ENCODE results near the gene SYP.

SYP gene

GRCh38 chrX:49199906-49200771 is at the start of gene SYP:
Gene SYP, minus strand, starts transcription at chrX:49200193. Its CDS starts 7 bp downstream, at chrX:49200186.
- DNase-seq (ENCODE audit: low read depth in 2 of 2) = peak; percentile 65 to 69

GRCh38 chrX:49249616-49250015 is 49.6 kb upstream of the SYP start:
- no peak for DNase-seq (ENCODE audit: low read depth in 2 of 2)

GRCh38 chrX:49249071-49249470 is 49.1 kb upstream of the SYP start:
- DNase-seq (ENCODE audit: low read depth in 2 of 2) = no peak

GRCh38 chrX:49247916-49248811 is 48.2 kb upstream of the SYP start:
- DNase-seq (ENCODE audit: low read depth in 2 of 2) = no peak

- no peak for DNase-seq (ENCODE audit: low read depth in 2 of 2)
Measured at GRCh38 chrX:49247346-49247745, 47.4 kb upstream of the SYP start.

- no peak for DNase-seq (ENCODE audit: low read depth in 2 of 2)
Measured at GRCh38 chrX:49246541-49246940, 46.5 kb upstream of the SYP start.

GRCh38 chrX:49244207-49244606 is 44.2 kb upstream of the SYP start:
- DNase-seq (ENCODE audit: low read depth in 2 of 2) = no peak

- DNase-seq (ENCODE audit: low read depth in 2 of 2) = no peak
Measured at GRCh38 chrX:49243166-49243565, 43.2 kb upstream of the SYP start.

GRCh38 chrX:49242545-49243066 is 42.6 kb upstream of the SYP start:
- DNase-seq (ENCODE audit: low read depth in 2 of 2) = no peak

- DNase-seq (ENCODE audit: low read depth in 2 of 2) = no peak
Measured at GRCh38 chrX:49238735-49239134, 38.7 kb upstream of the SYP start.

GRCh38 chrX:49237060-49237459 is 37.1 kb upstream of the SYP start:
- DNase-seq (ENCODE audit: low read depth in 2 of 2) = no peak

- DNase-seq (ENCODE audit: low read depth in 2 of 2) = no peak
Measured at GRCh38 chrX:49233887-49234555, 34.0 kb upstream of the SYP start.

- no peak for DNase-seq (ENCODE audit: low read depth in 2 of 2)
Measured at GRCh38 chrX:49233176-49233575, 33.2 kb upstream of the SYP start, which contains the start of gene CACNA1F. Gene CACNA1F, minus strand, starts transcription at chrX:49233340. Its CDS starts 31 bp downstream, at chrX:49233309.

- DNase-seq (ENCODE audit: low read depth in 2 of 2) = no peak
Measured at GRCh38 chrX:49232525-49232924, 32.5 kb upstream of the SYP start.

GRCh38 chrX:49231333-49232000 is 31.5 kb upstream of the SYP start:
- no peak for DNase-seq (ENCODE audit: low read depth in 2 of 2)

- no peak for DNase-seq (ENCODE audit: low read depth in 2 of 2)
Measured at GRCh38 chrX:49230500-49231232, 30.7 kb upstream of the SYP start.

- no peak for DNase-seq (ENCODE audit: low read depth in 2 of 2)
Measured at GRCh38 chrX:49228185-49228584, 28.2 kb upstream of the SYP start.

GRCh38 chrX:49227726-49228125 is 27.7 kb upstream of the SYP start:
- DNase-seq (ENCODE audit: low read depth in 2 of 2) = no peak

GRCh38 chrX:49226946-49227345 is 27.0 kb upstream of the SYP start:
- no peak for DNase-seq (ENCODE audit: low read depth in 2 of 2)

GRCh38 chrX:49225858-49226257 is 25.9 kb upstream of the SYP start:
- no peak for DNase-seq (ENCODE audit: low read depth in 2 of 2)

- no peak for DNase-seq (ENCODE audit: low read depth in 2 of 2)
Measured at GRCh38 chrX:49221868-49222267, 21.9 kb upstream of the SYP start.
